Measurements from ENCODE around the gene XXYLT1.

XXYLT1 gene

DNA sequence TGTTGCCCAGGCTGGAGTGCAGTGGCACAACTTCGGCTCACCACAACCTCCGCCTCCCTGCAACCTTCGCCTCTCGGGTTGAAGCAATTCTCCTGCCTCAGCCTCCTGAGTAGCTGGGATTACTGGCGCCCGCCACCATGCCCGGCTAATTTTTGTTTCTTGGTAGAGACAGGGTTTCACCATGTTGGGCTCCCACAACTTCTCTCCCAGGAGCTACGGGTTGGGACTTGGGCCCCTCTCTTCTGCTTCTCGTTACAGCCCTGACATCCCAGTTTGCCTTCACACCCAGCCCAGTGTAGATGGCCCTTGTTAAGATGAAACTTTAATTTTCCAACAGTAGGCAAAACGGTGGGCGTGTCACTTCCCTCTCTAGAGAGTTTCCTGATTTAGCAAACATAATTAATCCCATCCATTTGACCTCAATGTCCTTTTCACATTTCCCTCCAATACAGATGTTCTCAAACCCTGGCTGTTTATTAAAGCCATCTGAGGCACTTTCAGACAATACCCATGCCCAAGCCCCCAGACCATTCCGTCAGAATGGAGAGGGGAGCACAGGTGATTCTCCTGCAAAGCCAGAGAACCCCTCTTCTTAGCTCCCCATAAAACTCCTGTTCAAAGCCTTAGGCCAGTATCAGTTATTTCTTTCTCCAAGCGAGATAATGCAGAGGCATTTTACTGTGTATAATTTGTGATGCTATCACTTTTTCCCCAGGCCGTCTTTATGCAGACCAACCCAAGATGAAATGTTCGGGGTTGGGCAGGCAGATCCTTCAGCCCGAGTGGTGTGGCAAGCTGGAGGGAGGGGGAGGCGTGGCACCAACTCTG is 245.7 kb downstream of the XXYLT1 start:
- DNase-seq (ENCODE audit: low read depth) = no peak

DNA sequence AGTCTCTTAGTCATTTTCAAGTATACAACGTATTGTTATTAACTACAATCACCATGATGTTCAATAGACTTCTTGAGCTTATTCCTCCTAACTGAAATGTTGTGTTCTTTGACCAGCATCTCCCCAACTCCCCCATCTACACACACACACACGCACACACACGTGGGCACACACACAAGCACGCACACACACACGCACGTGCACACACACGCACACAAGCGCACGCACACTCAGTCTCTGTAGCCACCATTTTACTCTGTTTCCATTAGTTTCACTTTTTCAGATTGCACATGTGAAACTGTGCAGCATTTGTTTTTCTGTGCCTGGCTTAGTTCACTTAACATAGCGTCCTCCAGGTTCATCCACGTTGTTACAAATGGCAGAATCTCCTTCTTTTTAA is 247.0 kb downstream of the XXYLT1 start:
- DNase-seq (ENCODE audit: low read depth) = no peak

DNA sequence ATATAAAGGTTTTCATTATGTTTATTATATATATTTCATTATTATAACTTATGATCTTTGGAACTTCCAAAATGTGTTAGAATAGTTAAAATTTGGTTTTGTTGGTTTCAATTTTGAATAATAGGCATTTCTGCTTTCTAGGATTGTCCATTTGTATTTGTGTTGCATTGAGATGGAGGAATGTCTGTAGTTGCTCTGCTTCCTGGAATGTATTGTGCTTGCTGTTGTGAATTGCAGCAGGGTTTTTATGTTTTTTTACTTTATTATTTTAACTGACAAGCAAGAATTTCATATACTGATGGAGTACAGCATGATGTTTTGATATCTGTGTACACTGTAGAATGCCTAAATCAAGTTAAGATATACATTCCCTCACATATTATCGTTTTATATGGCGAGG is 247.4 kb downstream of the XXYLT1 start:
- DNase-seq (ENCODE audit: low read depth) = no peak

DNA sequence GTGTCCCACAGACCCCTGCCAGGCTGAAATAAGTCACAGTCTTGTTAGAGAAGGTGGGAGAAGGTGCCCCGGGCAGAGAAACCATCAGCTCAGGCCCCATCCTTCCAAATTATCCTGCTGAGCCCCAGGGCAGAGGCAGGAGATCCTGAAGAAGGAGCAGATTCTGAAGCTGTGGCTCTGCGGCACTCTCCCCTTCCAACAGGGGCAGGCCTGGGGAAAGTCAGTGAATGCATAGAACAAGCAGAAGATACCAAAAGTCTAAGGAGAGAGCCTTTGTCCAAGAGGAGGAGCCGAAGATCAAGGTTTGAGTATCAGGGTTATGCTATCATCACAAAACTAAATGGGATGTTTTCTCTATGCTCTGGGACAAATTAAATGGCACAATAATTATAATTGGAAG is 249.3 kb downstream of the XXYLT1 start:
- DNase-seq (ENCODE audit: low read depth) = no peak

DNA sequence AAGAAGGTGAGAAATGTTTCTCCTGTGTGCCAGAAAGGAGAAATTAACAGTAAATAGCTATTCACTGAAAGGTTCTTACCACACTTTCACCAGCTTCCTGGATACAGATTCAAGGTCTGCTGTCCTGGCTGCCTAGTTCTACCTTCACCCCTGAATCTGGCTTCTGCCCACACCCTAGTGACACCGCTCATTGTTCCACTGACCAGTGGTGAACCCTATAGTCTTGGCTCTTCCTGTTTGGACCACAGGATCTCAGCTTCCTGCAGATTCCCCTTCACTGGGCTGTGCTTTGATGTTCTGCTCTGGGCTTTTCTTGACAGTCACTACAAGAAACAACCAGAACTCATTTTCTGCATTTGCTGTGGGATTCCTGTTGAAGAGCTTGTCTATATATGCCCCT is 250.0 kb downstream of the XXYLT1 start:
- DNase-seq (ENCODE audit: low read depth) = no peak

DNA sequence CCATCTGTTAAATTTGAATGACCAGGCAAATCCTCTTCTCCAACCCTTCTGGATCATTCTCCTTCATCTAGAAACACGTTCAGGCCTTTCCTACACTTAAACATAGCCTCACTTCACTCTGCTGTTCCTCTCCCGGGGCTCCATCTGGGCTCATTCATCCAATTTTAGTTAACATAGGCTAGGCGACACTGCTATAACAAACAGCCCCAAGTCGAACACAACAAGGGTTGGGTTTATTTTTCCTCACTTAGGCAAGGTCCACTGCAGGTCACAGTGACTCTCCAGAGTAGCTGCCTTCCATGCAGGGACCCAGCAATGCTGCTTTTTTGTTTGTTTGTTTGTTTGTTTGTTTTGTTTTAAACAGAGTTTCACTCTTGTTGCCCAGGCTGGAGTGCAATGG is 250.8 kb downstream of the XXYLT1 start:
- DNase-seq (ENCODE audit: low read depth) = no peak

DNA sequence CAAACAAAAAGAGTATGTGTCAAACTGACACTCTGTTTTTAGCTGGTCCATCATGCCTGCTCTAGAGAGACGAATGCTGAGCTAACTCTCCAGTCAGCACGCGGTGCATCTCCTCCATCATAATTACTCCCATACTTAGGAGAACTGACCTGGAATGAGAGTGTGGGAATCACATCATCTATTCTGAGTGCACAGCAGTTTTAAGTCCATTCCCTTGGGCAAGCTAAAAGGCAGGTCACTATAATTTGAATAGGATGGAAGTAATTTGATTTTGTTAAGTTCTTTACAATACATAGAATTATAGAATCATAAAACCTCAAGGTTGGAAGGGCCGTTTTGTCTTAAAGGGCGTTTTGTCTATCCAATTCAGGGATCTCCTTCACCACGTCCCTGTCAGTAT is 251.6 kb downstream of the XXYLT1 start:
- no peak for DNase-seq (ENCODE audit: low read depth)
